ENCODE measurements around the gene IGFL4.
A peak's percentile ranks its signal among the peaks of the same experiment; 100 is the strongest.

The IGFL4 gene

DNA sequence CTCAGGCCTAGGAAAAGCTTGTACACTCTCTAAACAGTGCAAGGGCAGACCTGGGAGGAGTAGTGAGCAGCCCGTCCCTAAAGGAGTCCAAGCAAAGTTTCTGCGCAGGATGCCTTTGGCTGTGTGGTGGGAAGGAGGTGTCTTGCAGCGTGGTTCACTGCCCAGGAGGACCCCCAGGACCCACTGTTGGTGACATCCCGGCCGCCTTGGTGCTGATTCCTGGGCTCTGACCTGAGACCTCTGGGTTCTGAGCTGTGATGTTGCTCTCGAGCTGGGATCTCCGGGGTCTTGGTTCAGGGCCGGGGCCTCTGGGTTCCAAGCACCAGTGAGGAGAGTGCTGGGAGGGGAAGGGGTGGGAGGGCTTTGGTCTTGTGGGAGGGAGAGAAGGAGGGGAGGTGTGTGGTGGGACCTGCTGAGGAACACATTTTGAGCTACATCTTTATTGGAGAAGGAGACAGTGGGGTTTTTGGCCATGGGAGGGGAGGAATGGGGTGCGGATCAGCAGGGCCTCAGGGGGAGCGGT, 22.0 kb downstream of the IGFL4 start:
- DNase-seq, result no peak

- no peak for DNase-seq
Observed at GRCh38 chr19:46017874-46018675, 22.7 kb downstream of the IGFL4 start.

DNA sequence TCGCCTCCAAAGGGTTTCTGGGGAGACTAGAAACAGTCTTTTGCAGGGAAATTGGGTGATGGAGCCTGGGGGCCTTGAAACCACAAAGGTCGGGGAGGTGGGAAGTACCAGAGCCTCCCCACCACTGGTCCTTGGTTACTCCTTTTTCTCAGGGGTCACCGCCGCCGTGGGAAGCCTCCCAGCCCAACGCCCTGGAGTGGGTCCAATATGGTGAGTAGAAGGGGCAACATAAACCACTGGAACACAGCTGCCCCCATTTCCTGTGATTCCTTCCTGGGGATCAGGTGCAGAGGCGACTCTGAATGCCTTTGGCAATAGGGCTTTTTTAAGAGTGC, 23.7 kb downstream of the IGFL4 start:
- no peak for DNase-seq

- peak; percentile 45 to 53 for DNase-seq
Observed at GRCh38 chr19:46016426-46017094, 24.2 kb downstream of the IGFL4 start.

GRCh38 chr19:46015687-46016425, 24.9 kb downstream of the IGFL4 start:
- no peak for DNase-seq

DNA sequence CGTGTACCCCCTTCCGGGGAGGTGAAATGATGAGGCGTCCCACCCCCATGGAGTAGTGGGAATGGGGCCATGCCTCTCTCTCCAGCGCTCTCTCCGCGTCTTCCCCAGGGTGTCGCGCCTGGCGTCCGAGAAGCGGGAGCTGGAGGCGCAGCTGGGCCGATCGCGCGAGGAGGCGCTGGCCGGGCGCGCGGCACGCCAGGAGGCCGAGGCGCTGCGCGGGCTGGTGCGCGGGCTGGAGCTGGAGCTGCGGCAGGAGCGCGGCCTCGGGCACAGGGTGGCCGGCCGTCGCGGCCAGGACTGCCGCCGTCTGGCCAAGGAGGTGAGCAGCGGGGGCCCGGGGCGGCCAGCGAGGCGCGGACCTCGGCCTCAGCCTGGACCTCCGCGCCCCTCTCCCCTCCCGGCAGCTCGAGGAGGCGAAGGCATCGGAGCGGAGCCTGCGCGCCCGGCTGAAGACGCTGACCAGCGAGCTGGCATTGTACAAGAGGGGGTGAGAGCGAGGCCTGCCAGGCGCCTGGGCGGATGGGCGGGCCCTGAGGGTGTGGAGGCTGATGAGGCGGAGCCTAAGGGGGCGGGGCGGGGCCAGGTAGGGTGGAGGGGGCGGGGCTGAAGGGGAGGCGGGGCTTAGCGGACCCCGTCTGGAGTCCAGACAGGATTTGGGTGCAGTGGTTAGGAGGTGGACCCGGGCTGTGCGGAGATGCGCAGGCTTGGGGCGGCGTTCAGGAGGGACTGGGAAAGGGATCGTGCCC, 25.7 kb downstream of the IGFL4 start:
- no peak for DNase-seq

- no peak for DNase-seq
Observed at GRCh38 chr19:46014534-46014933, 26.3 kb downstream of the IGFL4 start.

DNA sequence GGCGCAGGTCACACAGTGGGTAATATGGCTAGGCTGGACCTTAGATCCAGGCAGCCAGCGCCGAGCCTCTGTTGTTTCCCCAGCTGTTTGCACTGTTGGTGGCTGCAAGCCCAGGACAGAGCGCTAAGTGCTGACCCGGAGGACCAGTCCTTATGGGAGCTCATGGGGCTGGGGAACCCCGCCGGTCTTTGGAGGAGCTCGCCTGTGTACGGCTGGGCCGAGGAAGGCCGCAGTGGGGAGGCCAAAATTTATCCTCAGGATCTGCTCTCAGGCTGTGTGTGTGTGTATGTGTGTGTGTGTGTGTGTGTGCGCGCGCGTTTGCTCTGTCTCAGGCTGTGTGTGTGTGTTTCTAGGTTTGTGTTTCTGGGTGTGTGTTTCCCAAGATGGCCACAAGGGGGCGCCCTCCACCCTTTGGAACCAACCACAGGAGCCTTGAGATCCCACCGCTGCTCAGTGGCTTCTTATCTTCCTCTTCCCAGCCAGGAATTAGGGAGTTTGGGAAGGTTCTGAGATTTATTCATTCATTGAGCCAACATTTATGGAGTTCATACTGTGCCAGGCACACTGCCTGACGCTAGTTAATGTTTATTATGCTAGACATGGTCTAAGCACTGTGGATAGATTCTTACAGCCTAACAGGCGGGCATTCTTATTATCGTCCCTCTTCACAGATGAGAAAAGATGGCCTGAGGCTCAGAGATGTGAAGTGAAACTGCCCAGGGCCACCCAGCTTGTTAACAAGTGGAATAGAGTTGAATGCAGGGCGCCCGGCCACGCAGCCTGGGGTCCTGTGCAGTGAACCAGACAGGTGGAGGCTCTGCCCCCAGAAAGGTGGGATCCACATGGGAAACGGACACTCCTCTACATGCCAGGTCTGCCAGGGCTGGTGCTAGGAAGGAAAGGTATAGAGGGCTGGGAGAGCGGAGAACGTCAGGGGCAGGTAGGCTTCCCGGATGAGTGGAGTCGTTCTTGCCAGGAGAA, 31.0 kb downstream of the IGFL4 start:
- DNase-seq, result peak; percentile 58 to 74

GRCh38 chr19:46006411-46006810, 34.4 kb downstream of the IGFL4 start:
- DNase-seq, result no peak

- DNase-seq, result no peak
Observed at GRCh38 chr19:46002678-46003275, 38.0 kb downstream of the IGFL4 start.

- DNase-seq, result no peak
Observed at GRCh38 chr19:46000491-46001246, 40.1 kb downstream of the IGFL4 start.

DNA sequence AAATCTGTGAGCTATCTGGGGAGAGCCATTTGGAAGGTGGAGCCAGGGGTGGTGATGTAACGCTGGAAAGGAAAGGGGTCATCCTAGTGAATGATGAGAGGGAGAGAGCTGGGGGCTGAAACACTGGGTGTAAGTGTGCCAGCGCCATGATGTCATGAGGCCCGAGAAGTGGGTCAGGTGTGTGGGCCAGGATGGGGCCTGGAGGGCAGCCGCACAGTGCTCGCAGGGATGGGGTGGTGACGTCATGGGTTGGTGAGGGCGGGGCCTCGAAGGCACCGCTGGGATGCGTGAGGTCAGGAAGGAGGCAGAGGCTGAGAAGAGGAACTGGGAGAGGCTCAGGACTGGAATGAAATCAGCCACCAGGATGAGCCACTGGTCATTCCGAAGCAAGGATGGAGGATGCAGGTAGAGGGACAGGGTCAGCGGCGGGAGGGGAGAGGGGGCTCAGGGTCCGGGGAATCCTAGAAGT, 41.1 kb downstream of the IGFL4 start:
- no peak for DNase-seq

DNA sequence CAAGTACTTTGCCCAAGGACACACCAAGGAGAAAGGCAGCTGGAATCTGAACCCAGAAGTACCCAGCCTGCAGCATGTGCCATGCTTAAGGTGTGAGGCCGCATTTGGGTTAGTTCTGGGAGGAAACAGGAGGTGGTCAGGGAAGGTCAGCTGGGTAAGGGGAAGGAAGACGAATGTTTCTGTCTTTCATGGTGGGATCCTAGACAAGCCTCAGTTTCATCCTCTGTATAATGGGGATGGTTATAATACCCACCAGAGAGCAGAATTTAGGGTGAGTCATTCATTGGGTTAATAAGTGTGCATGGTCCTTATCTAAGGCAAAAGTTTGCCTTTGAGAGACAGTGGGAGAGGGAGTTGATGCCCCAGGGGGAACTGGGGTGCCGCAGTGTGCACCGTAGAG, 42.0 kb downstream of the IGFL4 start:
- no peak for DNase-seq

GRCh38 chr19:45996933-45997332, 43.9 kb downstream of the IGFL4 start:
- no peak for DNase-seq

DNA sequence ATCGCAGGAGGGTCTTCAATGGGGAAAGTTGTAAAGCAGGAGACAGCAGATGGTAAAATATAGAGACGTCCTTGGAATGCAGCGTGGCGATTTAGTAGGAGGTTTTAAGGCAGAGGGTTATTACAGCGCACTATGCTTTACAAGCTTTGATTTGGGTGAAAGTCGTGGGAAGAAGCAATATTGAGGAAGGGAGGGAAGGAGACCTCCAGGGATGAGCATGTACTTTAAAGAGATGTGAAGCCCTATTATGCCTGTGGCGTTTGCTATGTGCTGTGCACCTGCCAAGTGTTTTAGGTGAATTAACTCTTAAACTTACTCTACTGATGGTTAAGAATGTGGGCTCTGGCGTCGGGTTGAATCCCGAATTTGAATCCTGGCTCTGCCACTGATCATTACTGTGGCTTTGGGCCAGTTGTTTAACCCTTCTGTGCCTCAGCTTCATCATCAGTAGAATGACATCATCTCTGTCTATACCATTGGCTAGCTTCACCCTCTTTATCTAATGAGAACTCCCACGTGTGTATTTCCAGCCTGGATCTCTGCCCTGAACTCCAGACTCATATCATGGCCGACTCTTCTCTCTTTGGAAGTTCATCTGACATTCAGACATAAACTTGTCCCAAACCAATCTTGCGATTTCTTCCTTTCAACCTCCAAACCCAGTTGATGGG, 45.0 kb downstream of the IGFL4 start:
- no peak for DNase-seq

GRCh38 chr19:45994998-45995714, 45.6 kb downstream of the IGFL4 start, which contains the start of gene CCDC61:
Gene CCDC61 (plus strand): TSS chr19:45995467. CDS start chr19:46003019, 7,552 bp downstream.
- DNase-seq, result peak; percentile 99

DNA sequence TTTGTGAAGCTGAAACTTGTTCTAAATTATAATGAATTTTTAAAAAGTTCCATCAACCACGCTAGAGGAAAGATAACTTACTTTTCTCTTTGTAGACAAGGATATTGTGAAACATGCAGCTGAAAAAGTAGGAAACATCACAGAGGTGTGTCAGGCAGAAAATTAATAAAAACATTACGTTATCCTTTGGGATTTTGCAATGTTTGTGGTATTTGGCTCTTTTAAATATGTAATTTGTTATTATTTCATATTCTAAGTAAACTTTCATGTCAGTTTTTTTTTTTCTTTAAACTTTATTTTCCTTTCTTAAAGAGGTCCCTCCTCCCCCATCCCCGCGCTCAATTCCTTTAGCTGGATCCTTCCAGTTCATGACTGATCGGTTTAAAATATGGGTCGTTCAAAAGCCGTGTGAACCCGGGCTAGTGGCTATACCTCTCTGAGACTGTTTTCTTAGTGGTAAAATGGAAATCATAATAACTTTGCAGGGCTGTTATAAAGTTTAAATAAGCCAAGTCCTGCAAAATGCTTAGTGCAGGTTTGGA, 46.3 kb downstream of the IGFL4 start:
- peak in 1 of 2 experiments; percentile 82 for DNase-seq

DNA sequence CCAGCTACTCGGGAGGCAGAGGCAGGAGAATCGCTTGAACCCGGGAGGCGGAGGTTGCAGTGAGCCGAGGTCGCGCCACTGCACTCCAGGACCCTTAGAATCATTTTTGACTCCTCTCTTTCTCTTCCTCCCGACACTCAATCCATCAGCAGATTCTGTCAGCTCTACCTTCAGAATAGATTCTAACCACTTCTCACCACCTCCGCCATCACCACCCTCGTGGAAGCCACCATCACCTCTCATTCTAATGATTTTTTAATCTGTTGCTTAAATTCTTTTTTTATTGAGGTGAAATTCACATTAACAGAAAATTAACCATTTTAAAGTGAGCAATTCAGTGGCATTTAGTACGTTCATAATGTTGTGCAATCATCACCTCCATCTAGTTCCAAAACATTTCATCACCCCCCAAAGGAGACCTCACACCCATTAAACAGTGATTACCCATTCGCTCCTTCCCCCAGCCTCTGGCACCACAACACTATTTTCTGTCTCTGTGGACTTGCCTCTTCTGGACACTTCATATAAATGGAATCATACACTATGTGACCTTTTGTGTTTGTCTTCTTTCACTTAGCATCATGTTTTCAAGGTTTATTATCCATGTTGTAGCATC, 50.6 kb downstream of the IGFL4 start:
- no peak for DNase-seq

Data from Kasumi-1 (cell line).